CD8-positive, alpha-beta memory T cell (primary cell): ENCODE results near the gene RCAN2. TPM values are rescaled to one million over a fixed set of nuclear protein-coding genes. Genes with fewer than 3 reads are reported as not detected.
"Not testable (repeated sequence)": the region's sequence is repeated elsewhere in the genome, so short reads cannot be mapped to it uniquely, and the experiment has no call there.

ENCODE experiments used
- CTCF ChIA-PET: fragments of 350-600 bp; sonication (Branson Sonifier 250); formaldehyde crosslinking; loops from one replicate; lab custom pipeline; 2021; ENCODE audit warnings: antibody characterized with exemption; lab: Charles Lee
- POLR2A ChIA-PET: fragments of 350-600 bp; sonication (Branson Sonifier 250); formaldehyde crosslinking; loops from one replicate; lab custom pipeline; 2021; ENCODE audit warnings: antibody characterized with exemption; lab: Charles Lee
- DNase-seq, 5 donors: peaks; one replicate each; pipeline versions ENCODE4 v3.0.0 to v3.0.0-alpha.2; 2020 to 2022; ENCODE audit warnings: mixed read lengths in 1 of 5
- H3K27ac ChIP-seq: one replicate; pipeline ENCODE4 v1.7.0; 2013; ENCODE audit warnings: low read depth, mild to moderate bottlenecking, low read length, moderate library complexity
- H3K27me3 ChIP-seq: 2 replicates; pipeline ENCODE4 v1.7.0; 2013; ENCODE audit warnings: low read length, mild to moderate bottlenecking; ENCODE audit not compliant: insufficient read depth, poor library complexity, severe bottlenecking
- H3K36me3 ChIP-seq: 2 replicates; pipeline ENCODE4 v1.7.0; 2013; ENCODE audit warnings: mild to moderate bottlenecking, low read length, moderate library complexity; ENCODE audit not compliant: insufficient read depth
- H3K4me1 ChIP-seq: 2 replicates; pipeline ENCODE4 v1.7.0; 2013; ENCODE audit warnings: mild to moderate bottlenecking, low read length, moderate library complexity; ENCODE audit not compliant: insufficient read depth
- H3K4me3 ChIP-seq: 2 replicates; pipeline ENCODE4 v1.7.0; 2013; ENCODE audit warnings: mild to moderate bottlenecking, low read length
- H3K9me3 ChIP-seq: 2 replicates; pipeline ENCODE4 v1.7.0; 2013; ENCODE audit warnings: mild to moderate bottlenecking, low read length
- H3K27ac Mint-ChIP-seq, 8 donors: one replicate each; pipeline ENCODE4 v1.8.0; 2020 to 2021; ENCODE audit warnings: mixed read lengths in 8 of 8, mild to moderate bottlenecking in 6 of 8, inconsistent platforms in 3 of 8, moderate library complexity in 3 of 8
- H3K27me3 Mint-ChIP-seq, 2 donors: one replicate each; pipeline ENCODE4 v1.8.0; 2020 to 2021; ENCODE audit warnings: mixed read lengths in 2 of 2, mild to moderate bottlenecking in 1 of 2, moderate library complexity in 1 of 2
- H3K36me3 Mint-ChIP-seq, 3 donors: one replicate each; pipeline ENCODE4 v1.8.0; 2020 to 2021; ENCODE audit warnings: mixed read lengths in 3 of 3, inconsistent platforms in 1 of 3, mild to moderate bottlenecking in 1 of 3
- H3K4me1 Mint-ChIP-seq, 3 donors: one replicate each; pipeline ENCODE4 v1.8.0; 2020 to 2021; ENCODE audit warnings: mixed read lengths in 3 of 3, inconsistent platforms in 1 of 3, mild to moderate bottlenecking in 1 of 3
- H3K4me3 Mint-ChIP-seq, 7 donors: one replicate each; pipeline ENCODE4 v1.8.0; 2020 to 2021; ENCODE audit warnings: mixed read lengths in 7 of 7, mild to moderate bottlenecking in 6 of 7, moderate library complexity in 4 of 7, inconsistent platforms in 2 of 7
- H3K9me3 Mint-ChIP-seq, 5 donors: one replicate each; pipeline ENCODE4 v1.8.0; 2020 to 2022; ENCODE audit warnings: mixed read lengths in 5 of 5, mild to moderate bottlenecking in 3 of 5, moderate library complexity in 2 of 5, inconsistent platforms in 1 of 5
- polyA plus RNA-seq: library from polyadenylated mRNA; unstranded; fragments of 300-500 nt; fragmentation: Illumina TruSeq; gene quantifications from one replicate; pipeline ENCODE4 v1.2.3, GENCODE V29; 2021
- total RNA-seq, 2 experiments: library from RNA; stranded (reverse); gene quantifications; one replicate each; pipeline ENCODE4 v1.2.3, GENCODE V29; 2021

Gene RCAN2
- total and polyA plus RNA-seq, 3 experiments from 2014 or later: 0.48 to 0.82 (median 0.49) TPM

DNA sequence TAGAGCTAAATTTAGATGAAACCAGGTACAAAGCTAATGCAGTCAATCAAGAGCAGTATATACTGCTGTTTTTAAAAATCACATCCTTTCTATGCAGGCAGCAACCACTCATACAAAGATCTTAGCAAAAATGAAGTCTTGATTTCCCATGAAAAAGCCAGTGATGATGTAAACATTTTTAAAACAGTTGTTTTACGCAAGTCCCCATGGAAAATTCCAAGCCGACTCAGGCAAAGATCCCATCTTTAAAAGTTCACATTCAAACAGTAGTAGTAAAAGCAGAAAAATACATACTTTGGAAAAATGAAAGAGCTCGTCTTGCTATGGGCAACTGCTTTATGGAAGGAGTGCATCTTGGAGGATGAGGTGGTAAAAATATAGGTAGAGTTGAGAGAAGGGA, 84.0 kb downstream of the RCAN2 start:
- CTCF ChIA-PET: interaction anchor here (0.9 to 1.3 kb wide), 2 partner anchors 12 to 317 kb away, joined by 3 to 4 read pairs; no protein-coding TSS in a partner anchor
- POLR2A ChIA-PET: no interaction called here

DNA sequence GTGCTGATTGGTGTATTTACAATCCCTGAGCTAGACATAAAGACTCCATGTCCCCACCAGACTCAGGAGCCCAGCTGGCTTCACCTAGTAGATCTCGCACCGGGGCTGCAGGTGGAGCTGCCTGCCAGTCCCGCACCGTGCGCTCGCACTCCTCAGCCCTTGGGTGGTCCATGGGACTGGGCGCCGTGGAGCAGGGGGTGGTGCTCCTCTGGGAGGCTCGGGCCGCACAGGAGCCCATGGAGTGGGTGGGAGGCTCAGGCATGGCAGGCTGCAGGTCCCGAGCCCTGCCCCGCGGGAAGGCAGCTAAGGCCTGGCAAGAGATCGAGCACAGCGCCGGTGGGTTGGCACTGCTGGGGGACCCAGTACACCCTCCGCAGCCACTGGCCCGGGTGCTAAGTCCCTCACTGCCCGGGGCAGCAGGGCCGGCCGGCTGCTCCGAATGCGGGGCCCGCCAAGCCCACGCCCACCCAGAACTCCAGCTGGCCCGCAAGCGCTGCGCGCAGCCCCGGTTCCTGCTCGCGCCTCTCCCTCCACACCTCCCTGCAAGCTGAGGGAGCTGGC, 85.5 kb downstream of the RCAN2 start:
- H3K4me1 ChIP-seq, DNase-seq, H3K4me3 ChIP-seq, H3K4me3 Mint-ChIP-seq, H3K27me3 Mint-ChIP-seq, H3K36me3 ChIP-seq, H3K27me3 ChIP-seq, POLR2A ChIA-PET, H3K9me3 ChIP-seq, H3K4me1 Mint-ChIP-seq, H3K27ac Mint-ChIP-seq, H3K9me3 Mint-ChIP-seq, H3K36me3 Mint-ChIP-seq, H3K27ac ChIP-seq: not testable (repeated sequence)
- CTCF ChIA-PET: interaction anchor here (1.3 kb wide), 1 partner anchor 316 kb away, joined by 4 read pairs; no protein-coding TSS in a partner anchor

More for the DNA sequence above, 84.0 kb downstream of the RCAN2 start:
- Histone ChIP-seq H3K27ac (no peak overlapping the region), H3K9me3 (no peaks in the 10 kb centered on the region), H3K36me3 (no peaks in the 10 kb centered on the region), H3K27me3 (no peaks in the 10 kb centered on the region), H3K4me1 (no peaks in the 10 kb centered on the region), H3K4me3 (no peak overlapping the region)
- H3K27ac Mint-ChIP-seq: no peak overlapping the region
- H3K27me3 Mint-ChIP-seq: peaks cover 3 to 9% of the 10 kb centered on the region in 2 donors
- H3K36me3 Mint-ChIP-seq: no peaks in the 10 kb centered on the region
- no peaks in the 10 kb centered on the region for H3K4me1 Mint-ChIP-seq
- no peaks in the 10 kb centered on the region for H3K9me3 Mint-ChIP-seq
- H3K4me3 Mint-ChIP-seq: no peak overlapping the region
- no peak for DNase-seq

DNA sequence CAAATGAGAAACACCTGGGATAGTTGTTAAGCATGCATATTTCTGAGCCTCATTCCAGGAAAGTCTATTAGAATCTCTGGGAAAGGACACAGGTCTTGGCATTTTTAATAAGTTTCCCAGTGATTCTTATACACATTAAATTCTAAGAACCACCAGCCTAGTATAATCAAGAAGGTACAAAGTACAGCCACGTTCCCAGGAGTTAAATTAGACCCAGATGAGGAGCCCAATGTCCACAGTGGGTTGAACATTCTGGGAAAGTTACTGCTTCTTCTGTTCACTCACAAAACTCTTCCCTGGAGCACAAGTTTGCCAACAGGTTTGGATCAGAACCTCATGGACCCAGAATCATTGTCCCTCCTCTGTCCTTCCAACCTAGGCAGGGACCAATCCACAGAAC, 90.4 kb downstream of the RCAN2 start:
- Mint-ChIP-seq H3K4me3 (no peak overlapping the region), H3K27ac (no peak overlapping the region), H3K9me3 (no peaks in the 10 kb centered on the region), H3K4me1 (no peaks in the 10 kb centered on the region), H3K36me3 (no peaks in the 10 kb centered on the region), H3K27me3 (peaks cover 5 to 13% of the 10 kb centered on the region in 2 donors)
- ChIA-PET CTCF (no interaction called here), POLR2A (no interaction called here)
- Histone ChIP-seq H3K9me3 (no peaks in the 10 kb centered on the region), H3K4me3 (no peak overlapping the region), H3K4me1 (no peaks in the 10 kb centered on the region), H3K36me3 (no peaks in the 10 kb centered on the region), H3K27me3 (no peaks in the 10 kb centered on the region), H3K27ac (no peak overlapping the region)
- no peak for DNase-seq

DNA sequence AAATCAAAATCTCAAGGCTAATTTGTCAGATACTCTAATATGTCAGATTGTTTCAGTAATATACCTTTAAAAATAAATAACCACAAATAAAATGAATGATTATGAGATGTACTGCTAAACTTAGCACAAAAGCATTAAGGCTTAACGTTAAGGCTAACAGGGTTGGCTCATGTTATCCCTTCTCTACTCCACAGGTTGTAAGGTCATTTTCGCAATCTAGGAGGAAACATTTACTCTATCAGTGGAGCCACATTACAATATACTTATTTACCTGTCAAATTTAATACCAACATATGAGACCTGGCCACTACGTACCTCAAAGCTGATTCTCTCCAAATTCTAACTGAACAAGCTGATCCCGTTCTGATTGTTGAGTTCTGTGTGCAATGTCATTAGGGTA, 95.7 kb downstream of the RCAN2 start:
- Histone ChIP-seq H3K4me1 (no peaks in the 10 kb centered on the region), H3K4me3 (no peak overlapping the region), H3K27me3 (no peaks in the 10 kb centered on the region), H3K9me3 (no peaks in the 10 kb centered on the region), H3K27ac (no peak overlapping the region), H3K36me3 (no peaks in the 10 kb centered on the region)
- Mint-ChIP-seq H3K27ac (no peak overlapping the region), H3K9me3 (no peaks in the 10 kb centered on the region), H3K4me1 (no peaks in the 10 kb centered on the region), H3K27me3 (peaks cover 6 to 10% of the 10 kb centered on the region in 2 donors), H3K36me3 (no peaks in the 10 kb centered on the region), H3K4me3 (no peak overlapping the region)
- CTCF ChIA-PET: no interaction called here
- DNase-seq: no peak
- POLR2A ChIA-PET: no interaction called here

DNA sequence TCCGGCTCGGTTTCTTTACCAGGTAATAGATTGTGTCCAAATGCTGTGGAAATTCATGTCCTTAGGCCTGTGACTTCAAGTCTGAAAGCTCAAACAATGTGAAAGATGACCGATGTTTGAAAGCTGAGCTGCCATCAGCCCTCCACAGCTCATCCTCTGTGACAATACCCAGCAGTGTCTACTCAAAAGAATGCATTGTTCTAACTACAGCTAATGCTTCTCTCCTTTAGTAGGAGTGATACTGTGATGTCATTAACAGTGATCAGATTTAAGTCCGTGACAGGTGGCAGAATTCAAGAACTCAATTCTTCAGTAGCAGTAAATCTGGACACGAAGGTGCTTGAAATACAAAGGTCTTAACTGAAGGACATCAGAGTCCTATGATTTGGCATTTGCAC, 97.3 kb downstream of the RCAN2 start:
- H3K36me3 Mint-ChIP-seq: no peaks in the 10 kb centered on the region
- Histone ChIP-seq H3K27ac (no peak overlapping the region), H3K4me3 (no peak overlapping the region), H3K4me1 (no peaks in the 10 kb centered on the region), H3K27me3 (no peaks in the 10 kb centered on the region), H3K9me3 (no peaks in the 10 kb centered on the region), H3K36me3 (no peaks in the 10 kb centered on the region)
- no peaks in the 10 kb centered on the region for H3K9me3 Mint-ChIP-seq
- H3K4me3 Mint-ChIP-seq: no peak overlapping the region
- no peaks in the 10 kb centered on the region for H3K4me1 Mint-ChIP-seq
- no peak for DNase-seq
- ChIA-PET POLR2A (no interaction called here), CTCF (no interaction called here)
- H3K27ac Mint-ChIP-seq: peak overlapping the region in 1 of 8 donors; percentile 15
- H3K27me3 Mint-ChIP-seq: peaks cover 0 to 7% of the 10 kb centered on the region in 2 donors

DNA sequence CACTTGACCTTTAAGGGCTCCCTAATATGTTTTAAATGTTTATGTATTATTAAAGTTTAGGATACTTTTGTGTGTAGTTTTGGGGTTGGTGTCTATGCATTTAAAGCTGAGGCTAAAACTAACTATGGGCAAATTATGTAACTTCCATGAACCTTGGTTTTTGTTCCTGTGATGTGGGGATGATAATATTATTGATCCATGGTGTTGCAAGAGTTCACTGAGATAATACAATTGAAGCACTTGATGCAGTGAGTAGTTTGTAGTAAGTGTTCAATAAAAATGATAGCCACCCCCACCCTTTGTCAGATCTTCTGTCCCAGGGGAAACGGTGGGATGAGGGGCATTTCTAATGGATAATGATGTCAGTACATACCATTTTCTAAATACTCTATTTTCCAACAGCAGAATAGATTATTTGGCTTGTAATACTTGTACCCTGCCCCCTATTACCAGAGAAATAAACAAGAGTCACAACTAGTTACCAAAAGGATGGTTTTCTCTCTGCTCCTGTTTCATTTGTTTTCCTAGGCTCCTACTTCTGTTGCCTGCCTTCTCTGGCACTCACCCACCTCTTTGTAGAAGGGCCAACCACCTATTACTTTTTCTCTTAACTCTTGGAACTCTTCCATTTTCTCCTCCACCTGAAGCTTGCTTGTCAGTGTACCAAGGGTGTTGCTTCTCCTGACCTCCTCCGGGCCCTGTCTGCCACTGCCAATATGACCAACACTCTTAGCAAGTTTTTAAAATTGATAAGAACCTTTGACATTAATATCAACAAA, 97.9 kb downstream of the RCAN2 start:
- H3K27ac Mint-ChIP-seq: no peak overlapping the region
- H3K4me1 Mint-ChIP-seq: no peaks in the 10 kb centered on the region
- no peaks in the 10 kb centered on the region for H3K36me3 ChIP-seq
- no peaks in the 10 kb centered on the region for H3K9me3 Mint-ChIP-seq
- H3K4me3 Mint-ChIP-seq: peak overlapping the region in 1 of 7 donors; percentile 49
- no peak for DNase-seq
- no peaks in the 10 kb centered on the region for H3K27me3 ChIP-seq
- ChIA-PET POLR2A (no interaction called here), CTCF (no interaction called here)
- H3K36me3 Mint-ChIP-seq: no peaks in the 10 kb centered on the region
- H3K4me3 ChIP-seq: no peak overlapping the region
- H3K4me1 ChIP-seq: no peaks in the 10 kb centered on the region
- H3K27ac ChIP-seq: no peak overlapping the region
- no peaks in the 10 kb centered on the region for H3K9me3 ChIP-seq
- H3K27me3 Mint-ChIP-seq: peaks cover 0 to 7% of the 10 kb centered on the region in 2 donors

DNA sequence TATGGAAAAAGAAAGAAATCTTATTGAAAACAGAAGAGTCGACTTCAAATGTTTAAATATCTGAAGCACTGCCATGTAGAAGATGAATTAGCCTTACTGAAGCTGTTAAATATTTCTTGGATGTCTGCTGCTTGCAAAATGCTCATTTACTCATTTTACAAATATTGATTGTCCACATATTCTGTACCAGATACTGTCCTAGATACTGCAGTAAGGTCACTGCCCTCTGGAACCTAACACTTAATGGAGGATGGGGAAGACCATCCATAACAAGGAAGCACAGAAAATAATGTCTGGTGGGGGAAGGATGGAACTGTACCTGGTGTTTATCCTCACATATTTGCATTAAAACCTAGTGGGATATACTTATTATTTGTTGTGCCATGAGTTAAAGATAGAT, 99.0 kb downstream of the RCAN2 start:
- H3K4me3 ChIP-seq: no peak overlapping the region
- Mint-ChIP-seq H3K4me1 (no peaks in the 10 kb centered on the region), H3K27me3 (peaks cover 0 to 7% of the 10 kb centered on the region in 2 donors), H3K27ac (no peak overlapping the region), H3K36me3 (no peaks in the 10 kb centered on the region), H3K9me3 (peaks cover 0 to under 1% (median 0%) of the 10 kb centered on the region in 5 donors), H3K4me3 (no peak overlapping the region)
- no peaks in the 10 kb centered on the region for H3K36me3 ChIP-seq
- no peak overlapping the region for H3K27ac ChIP-seq
- H3K9me3 ChIP-seq: no peaks in the 10 kb centered on the region
- no peaks in the 10 kb centered on the region for H3K27me3 ChIP-seq
- H3K4me1 ChIP-seq: no peaks in the 10 kb centered on the region
- DNase-seq: no peak
- CTCF ChIA-PET: no interaction called here
- POLR2A ChIA-PET: no interaction called here

DNA sequence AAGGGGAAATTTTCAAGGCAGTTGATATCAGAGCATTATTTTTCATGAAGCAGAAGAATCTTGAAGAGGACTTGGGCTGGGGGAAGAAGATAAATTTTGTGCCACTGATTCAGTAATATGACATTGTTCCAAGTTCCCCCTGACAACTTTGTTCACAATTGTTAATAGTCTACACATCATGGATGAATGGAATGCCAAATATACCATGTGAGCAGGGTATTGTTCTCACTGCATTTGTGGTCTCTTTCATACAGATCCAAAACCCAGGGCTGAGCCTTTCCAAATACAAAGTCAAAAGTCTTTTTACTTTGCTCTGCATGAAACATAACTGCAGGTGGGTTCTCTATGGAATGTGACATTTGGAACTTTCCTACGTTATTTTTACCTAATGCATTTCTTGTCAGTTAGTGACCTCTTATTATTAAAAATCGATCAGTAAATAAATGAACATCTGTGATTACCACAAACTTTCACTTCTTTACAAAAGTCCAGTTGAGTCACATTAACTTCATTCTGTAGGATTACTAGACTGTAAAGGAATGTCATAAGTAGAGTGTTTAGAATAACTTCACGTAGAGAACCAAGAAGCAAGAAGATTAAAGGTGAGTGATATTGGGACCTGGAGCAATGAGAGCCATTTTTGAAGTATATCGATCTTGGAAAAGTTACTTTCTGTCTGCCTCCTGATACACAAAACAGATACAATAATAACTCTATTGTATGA, 100.9 kb downstream of the RCAN2 start:
- H3K27me3 ChIP-seq: no peaks in the 10 kb centered on the region
- H3K27me3 Mint-ChIP-seq: peaks cover 3 to 7% of the 10 kb centered on the region in 2 donors
- POLR2A ChIA-PET: no interaction called here
- H3K36me3 ChIP-seq: no peaks in the 10 kb centered on the region
- no peak overlapping the region for H3K27ac Mint-ChIP-seq
- no peak overlapping the region for H3K4me3 ChIP-seq
- no peaks in the 10 kb centered on the region for H3K9me3 ChIP-seq
- H3K9me3 Mint-ChIP-seq: peaks cover 0 to 7% (median 2%) of the 10 kb centered on the region in 5 donors
- no peak for DNase-seq
- CTCF ChIA-PET: no interaction called here
- H3K36me3 Mint-ChIP-seq: no peaks in the 10 kb centered on the region
- H3K4me1 Mint-ChIP-seq: no peaks in the 10 kb centered on the region
- no peak overlapping the region for H3K4me3 Mint-ChIP-seq
- no peak overlapping the region for H3K27ac ChIP-seq
- H3K4me1 ChIP-seq: no peaks in the 10 kb centered on the region
